Osteocyte (in vitro differentiated cells): ENCODE results near the gene KCNH3. TPM values are rescaled to one million over a fixed set of nuclear protein-coding genes. Genes with fewer than 3 reads are reported as not detected.

Source experiments
- DNase-seq: peaks from one replicate; pipeline ENCODE4 v3.0.0; 2021; ENCODE audit warnings: mixed read lengths; ENCODE audit not compliant: unreplicated experiment; ENCODE audit errors: extremely low spot score
- H3K27ac Mint-ChIP-seq: one replicate; pipeline ENCODE4 v1.8.0; 2021; ENCODE audit warnings: mild to moderate bottlenecking, mixed read lengths; ENCODE audit not compliant: unreplicated experiment
- H3K27me3 Mint-ChIP-seq: one replicate; pipeline ENCODE4 v1.8.0; 2021; ENCODE audit warnings: mixed read lengths; ENCODE audit not compliant: unreplicated experiment
- H3K36me3 Mint-ChIP-seq: one replicate; pipeline ENCODE4 v1.8.0; 2021; ENCODE audit warnings: mixed read lengths; ENCODE audit not compliant: unreplicated experiment
- H3K4me1 Mint-ChIP-seq: one replicate; pipeline ENCODE4 v1.8.0; 2021; ENCODE audit warnings: mixed read lengths; ENCODE audit not compliant: unreplicated experiment
- H3K4me3 Mint-ChIP-seq: one replicate; pipeline ENCODE4 v1.8.0; 2021; ENCODE audit warnings: mild to moderate bottlenecking, moderate library complexity, mixed read lengths; ENCODE audit not compliant: unreplicated experiment
- H3K9me3 Mint-ChIP-seq: one replicate; pipeline ENCODE4 v1.8.0; 2021; ENCODE audit warnings: mixed read lengths; ENCODE audit not compliant: unreplicated experiment
- total RNA-seq: library from RNA; stranded (reverse); gene quantifications from 2 replicates; pipeline ENCODE4 v1.2.1, GENCODE V29; 2021
- TF ChIP-seq, protein P1 (sequence below): fragments of 200-600 bp; sonication (generic); IDR thresholded peaks from 2 replicates; pipeline ENCODE4 v1.5.0; 2021; ENCODE audit warnings: antibody characterized with exemption, mild to moderate bottlenecking, moderate library complexity

The KCNH3 gene
- total RNA-seq, 1 donor from 2014 or later, result 0.35 TPM

DNA sequence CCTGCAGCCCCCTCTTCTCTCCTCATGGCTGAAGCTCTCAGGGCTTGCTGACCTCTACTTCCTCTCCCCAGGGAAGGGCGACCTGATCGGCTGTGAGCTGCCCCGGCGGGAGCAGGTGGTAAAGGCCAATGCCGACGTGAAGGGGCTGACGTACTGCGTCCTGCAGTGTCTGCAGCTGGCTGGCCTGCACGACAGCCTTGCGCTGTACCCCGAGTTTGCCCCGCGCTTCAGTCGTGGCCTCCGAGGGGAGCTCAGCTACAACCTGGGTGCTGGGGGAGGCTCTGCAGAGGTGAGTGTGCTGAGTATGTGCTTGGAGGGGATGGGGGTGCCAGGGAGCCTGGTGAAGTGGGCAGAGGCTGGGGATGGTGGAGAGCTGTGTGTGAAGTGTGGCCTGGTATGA is 15.4 kb downstream of the KCNH3 start:
- Mint-ChIP-seq H3K27ac (no peak overlapping the region), H3K4me3 (no peak overlapping the region), H3K36me3 (peaks cover 16% of the 10 kb centered on the region), H3K9me3 (no peaks in the 10 kb centered on the region), H3K4me1 (peaks cover 2% of the 10 kb centered on the region), H3K27me3 (peaks cover 5% of the 10 kb centered on the region)
- TF ChIP-seq, protein P1, sequence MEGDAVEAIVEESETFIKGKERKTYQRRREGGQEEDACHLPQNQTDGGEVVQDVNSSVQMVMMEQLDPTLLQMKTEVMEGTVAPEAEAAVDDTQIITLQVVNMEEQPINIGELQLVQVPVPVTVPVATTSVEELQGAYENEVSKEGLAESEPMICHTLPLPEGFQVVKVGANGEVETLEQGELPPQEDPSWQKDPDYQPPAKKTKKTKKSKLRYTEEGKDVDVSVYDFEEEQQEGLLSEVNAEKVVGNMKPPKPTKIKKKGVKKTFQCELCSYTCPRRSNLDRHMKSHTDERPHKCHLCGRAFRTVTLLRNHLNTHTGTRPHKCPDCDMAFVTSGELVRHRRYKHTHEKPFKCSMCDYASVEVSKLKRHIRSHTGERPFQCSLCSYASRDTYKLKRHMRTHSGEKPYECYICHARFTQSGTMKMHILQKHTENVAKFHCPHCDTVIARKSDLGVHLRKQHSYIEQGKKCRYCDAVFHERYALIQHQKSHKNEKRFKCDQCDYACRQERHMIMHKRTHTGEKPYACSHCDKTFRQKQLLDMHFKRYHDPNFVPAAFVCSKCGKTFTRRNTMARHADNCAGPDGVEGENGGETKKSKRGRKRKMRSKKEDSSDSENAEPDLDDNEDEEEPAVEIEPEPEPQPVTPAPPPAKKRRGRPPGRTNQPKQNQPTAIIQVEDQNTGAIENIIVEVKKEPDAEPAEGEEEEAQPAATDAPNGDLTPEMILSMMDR, result no peak
- no peak for DNase-seq

GRCh38 chr12:49555631-49556390 is 17.0 kb downstream of the KCNH3 start:
- peaks cover 19% of the 10 kb centered on the region for H3K36me3 Mint-ChIP-seq
- H3K27ac Mint-ChIP-seq, result no peak overlapping the region
- no peak overlapping the region for H3K4me3 Mint-ChIP-seq
- peaks cover 5% of the 10 kb centered on the region for H3K27me3 Mint-ChIP-seq
- peaks cover 2% of the 10 kb centered on the region for H3K4me1 Mint-ChIP-seq
- TF ChIP-seq, protein P1, result no peak
- DNase-seq, result no peak
- H3K9me3 Mint-ChIP-seq, result no peaks in the 10 kb centered on the region

DNA sequence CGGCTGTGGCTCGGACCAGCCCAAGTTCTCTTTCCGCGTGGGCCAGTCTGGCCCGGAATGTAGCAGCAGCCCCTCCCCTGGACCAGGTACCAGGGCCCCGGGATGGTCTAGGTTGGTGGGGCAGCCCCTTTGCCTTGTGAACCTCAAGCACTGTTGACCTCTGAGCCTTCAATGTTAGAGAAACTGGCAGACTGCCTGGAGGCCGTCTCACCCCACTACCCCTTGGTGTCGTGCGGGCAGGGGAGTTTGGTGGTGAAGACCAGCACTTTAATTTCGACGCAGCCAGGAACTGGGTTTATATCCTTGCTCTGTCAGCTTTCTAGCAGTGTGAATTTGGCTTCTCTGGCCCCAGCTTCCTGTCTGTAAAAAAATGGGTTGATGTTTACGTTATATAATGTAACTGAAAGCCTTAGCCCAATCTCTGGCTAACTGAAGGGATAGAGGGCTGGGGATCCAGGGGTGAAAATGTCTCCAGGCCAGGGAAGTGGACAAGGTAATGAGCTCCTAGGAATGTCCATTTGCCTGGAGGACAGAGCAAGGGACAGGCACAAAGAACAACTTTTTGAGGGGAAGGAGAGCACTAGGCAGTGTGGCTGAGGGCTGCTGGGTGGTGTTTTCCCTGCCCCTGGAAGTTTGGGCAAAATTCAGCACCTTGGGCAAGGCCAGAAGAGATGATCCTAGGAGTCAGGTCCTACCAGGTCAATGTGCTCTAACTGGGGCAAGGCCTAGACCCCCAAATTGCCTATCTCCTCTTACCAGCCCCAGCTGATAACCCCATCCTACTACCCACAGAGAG is 17.8 kb downstream of the KCNH3 start:
- Mint-ChIP-seq H3K27ac (no peak overlapping the region), H3K36me3 (peaks cover 22% of the 10 kb centered on the region), H3K4me1 (peaks cover 2% of the 10 kb centered on the region), H3K4me3 (no peak overlapping the region), H3K9me3 (no peaks in the 10 kb centered on the region), H3K27me3 (peaks cover 5% of the 10 kb centered on the region)
- TF ChIP-seq, protein P1, result no peak
- no peak for DNase-seq

- Mint-ChIP-seq H3K27me3 (peaks cover 4% of the 10 kb centered on the region), H3K4me1 (peaks cover 2% of the 10 kb centered on the region), H3K9me3 (no peaks in the 10 kb centered on the region), H3K27ac (no peak overlapping the region), H3K4me3 (no peak overlapping the region), H3K36me3 (peaks cover 28% of the 10 kb centered on the region)
- DNase-seq, result no peak
- TF ChIP-seq, protein P1, result no peak
Observed at GRCh38 chr12:49557187-49557916, 18.5 kb downstream of the KCNH3 start.

GRCh38 chr12:49557917-49558215 is 19.0 kb downstream of the KCNH3 start:
- H3K36me3 Mint-ChIP-seq, result peaks cover 31% of the 10 kb centered on the region
- H3K4me3 Mint-ChIP-seq, result no peak overlapping the region
- no peak overlapping the region for H3K27ac Mint-ChIP-seq
- no peaks in the 10 kb centered on the region for H3K27me3 Mint-ChIP-seq
- no peak for DNase-seq
- H3K4me1 Mint-ChIP-seq, result peaks cover 2% of the 10 kb centered on the region
- no peaks in the 10 kb centered on the region for H3K9me3 Mint-ChIP-seq
- TF ChIP-seq, protein P1, result peak; percentile 16
